IPS-NIHi7 (cell line): Measurements from ENCODE around the gene SESN1.
A peak's percentile ranks its signal among the peaks of the same experiment; 100 is the strongest.
"Not testable (repeated sequence)": the region's sequence is repeated elsewhere in the genome, so short reads cannot be mapped to it uniquely, and the experiment has no call there.

ENCODE experiments used
- DNase-seq: peaks from one replicate; pipeline ENCODE4 v3.0.0; 2012; ENCODE audit warnings: mixed read lengths; ENCODE audit errors: extremely low spot score

The SESN1 gene

DNA sequence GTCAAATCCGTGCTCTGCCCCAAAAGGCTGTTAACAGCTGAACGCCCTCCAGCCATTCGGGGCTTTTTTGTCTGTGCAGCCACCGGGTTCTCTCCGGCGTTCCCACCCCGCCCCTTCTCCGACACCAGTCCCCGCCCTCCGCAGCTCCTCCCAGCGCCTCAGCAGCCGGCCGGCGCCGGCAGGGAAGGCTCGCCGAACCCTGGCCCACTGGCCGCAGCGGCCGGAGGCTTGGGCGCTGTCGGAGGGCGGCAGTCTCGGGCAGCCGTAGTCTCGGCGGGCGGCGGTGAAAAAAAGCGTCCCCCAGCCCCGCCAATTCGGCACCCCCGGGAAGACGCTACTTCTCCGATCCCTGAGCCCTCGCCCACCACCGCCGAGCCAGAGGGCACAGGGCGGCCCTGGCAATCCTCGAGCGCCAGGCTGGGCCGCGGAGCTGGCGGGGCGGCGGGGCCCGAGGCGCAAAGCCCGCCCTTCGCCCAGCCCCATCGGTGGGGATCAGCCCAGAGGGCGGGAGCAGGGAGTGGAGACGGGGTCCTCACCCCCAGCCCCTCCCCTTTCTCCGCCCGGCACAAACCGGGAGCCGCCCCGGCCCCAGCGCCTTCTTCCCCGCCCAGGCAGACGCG, at the start of gene SESN1:
Gene SESN1, minus strand, starts transcription at position 431 of the 620 bp plus-strand sequence. CDS start 773 bp downstream, outside the sequence.
- DNase-seq = peak; percentile 95

- DNase-seq = no peak
Measured at GRCh38 chr6:109143191-109143590, 48.5 kb upstream of the SESN1 start.

DNA sequence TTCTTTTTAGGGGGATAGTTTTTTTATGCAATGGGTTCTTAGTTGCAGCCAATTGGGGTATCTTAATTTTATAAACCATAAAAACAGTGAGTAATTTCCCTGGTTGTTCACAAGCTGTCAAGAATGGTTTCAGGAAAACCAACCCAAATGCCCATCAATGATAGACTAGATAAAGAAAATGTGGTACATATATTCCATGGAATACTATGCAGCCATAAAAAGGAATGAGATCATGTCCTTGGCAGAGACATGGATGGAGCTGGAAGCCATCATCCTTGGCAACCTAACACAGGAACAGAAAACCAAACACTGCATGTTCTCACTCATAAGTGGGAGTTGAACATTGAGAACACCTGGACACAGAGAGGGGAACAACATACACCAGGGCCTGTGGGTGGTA, 47.4 kb upstream of the SESN1 start:
- DNase-seq = not testable (repeated sequence)

GRCh38 chr6:109139109-109139508, 44.5 kb upstream of the SESN1 start:
- DNase-seq = no peak

DNA sequence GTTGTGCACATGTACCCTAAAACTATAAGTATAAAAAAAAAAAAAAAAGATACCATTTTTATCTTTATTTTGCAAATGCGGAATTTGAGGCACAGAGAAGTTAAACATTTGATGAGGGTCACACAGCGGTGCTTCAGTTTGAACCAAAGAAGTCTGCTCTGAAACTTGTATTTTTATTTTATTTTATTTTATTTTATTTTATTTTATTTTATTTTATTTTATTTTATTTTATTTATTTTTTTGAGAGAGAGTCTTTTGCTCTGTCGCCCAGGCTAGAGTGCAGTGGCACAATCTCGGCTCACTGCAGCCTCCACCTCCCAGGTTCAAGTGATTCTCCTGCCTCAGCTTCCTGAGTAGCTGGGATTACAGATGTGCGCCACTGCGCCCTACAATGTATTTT, 41.9 kb upstream of the SESN1 start:
- not testable (repeated sequence) for DNase-seq

GRCh38 chr6:109136039-109136438, 41.4 kb upstream of the SESN1 start:
- not testable (repeated sequence) for DNase-seq

GRCh38 chr6:109135600-109135999, 41.0 kb upstream of the SESN1 start:
- not testable (repeated sequence) for DNase-seq

- DNase-seq = no peak
Measured at GRCh38 chr6:109130065-109130464, 35.4 kb upstream of the SESN1 start.

DNA sequence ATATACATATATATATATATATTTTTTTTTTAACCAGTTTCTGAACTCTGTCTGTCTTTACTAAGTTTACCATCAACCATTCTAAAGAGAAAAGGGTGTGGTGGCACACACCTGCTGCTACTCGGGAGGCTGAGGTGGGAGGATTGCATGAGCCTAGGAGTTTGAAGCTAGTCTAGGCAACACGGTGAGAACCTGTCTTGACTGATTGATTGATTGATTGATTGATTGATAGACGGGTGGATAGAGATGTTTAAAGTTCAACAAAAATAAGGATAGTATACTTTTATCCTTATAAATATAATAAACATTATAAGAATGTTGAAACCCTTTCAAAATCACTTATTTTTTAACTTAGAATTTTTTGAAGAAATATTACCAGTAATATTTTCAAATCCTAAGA, 30.9 kb upstream of the SESN1 start:
- DNase-seq = no peak

- DNase-seq = no peak
Measured at GRCh38 chr6:109124219-109124618, 29.6 kb upstream of the SESN1 start.

DNA sequence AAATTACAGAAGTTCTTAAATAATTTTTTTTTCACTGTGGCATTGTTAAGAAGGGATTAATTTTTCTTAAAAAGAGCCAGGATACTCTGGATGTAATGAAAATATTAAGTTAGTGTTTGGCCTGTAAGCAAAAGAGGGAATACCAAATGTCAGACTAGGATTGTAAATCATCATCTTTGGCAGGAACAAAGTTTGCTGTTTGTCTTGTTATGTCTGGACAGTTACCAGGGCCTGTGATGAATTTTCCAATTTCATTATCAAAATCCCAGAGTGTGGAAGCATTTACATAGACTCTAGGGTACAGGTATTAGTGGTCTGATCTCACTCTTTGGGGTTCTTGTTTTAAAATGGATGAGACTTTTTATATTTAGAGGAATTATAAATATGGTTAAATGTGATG, 26.8 kb upstream of the SESN1 start:
- DNase-seq = no peak

DNA sequence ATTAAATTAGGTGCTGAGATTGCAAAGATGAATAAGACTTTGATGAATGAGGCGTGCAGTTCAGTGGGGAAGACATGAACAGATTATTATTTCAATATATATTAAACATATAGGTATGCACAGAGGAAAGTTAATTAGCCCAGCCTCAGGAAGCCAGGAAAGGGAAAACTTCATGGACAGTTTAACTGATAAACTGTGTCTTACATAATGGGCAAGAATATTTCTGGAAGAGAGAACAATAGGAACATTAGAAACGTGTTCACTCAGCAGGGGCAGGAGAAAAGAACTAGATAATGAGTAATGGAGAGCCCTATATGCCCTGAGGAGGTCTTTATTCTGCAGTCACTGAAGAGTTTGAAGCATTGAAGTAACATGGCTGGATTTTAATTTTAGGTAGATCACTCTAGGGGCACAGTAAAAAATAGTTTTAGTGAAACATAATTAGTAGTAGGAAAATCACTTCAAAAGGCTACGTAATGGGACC, 24.3 kb upstream of the SESN1 start:
- DNase-seq = no peak

GRCh38 chr6:109118337-109118736, 23.7 kb upstream of the SESN1 start:
- no peak for DNase-seq

DNA sequence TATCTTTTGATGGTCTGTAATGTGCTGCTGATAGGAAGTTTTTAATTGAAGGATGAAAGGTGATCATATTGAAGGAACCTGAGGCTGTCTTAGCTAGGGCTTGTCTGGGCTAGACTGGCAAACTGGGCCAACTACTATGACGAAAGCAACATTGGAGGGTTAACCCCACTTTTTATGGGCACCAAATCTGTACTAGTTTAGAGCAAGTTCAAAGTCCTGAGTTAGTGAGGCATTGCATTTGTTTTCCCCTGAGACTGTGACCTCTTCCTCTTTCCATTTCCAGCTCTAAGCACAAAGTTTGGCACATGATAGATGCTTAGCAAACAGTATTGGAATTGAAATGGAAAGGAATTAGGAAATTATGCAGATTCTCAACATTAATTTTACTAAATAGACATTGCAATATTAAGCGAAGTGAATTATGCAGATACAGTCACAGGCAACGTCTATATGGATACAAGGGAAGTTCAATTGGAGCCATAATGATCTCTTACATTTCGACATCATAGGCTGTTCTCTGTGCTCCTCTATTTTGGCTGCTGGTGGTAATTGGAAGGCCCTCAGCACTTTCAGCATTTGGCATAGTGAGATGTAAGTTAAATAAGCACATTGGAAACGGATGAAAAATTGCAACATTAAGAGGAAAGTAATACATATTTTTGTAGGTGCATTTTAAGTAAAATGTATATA, 22.8 kb upstream of the SESN1 start:
- no peak for DNase-seq

DNA sequence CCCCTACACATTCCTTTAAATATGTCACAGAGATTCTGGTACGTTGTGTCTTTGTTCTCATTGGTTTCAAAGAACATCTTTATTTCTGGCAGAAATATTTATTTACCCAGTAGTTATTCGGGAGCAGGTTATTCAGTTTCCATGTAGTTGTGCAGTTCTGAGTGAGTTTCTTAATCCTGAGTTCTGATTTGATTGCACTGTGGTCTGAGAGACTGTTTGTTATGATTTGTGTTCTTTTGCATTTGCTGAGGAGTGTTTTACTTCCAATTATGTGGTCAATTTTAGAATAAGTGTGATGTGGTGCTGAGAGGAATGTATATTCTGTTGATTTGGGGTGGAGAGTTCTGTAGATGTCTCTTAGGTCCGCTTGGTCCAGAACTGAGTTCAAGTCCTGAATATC, 18.0 kb upstream of the SESN1 start:
- not testable (repeated sequence) for DNase-seq

DNA sequence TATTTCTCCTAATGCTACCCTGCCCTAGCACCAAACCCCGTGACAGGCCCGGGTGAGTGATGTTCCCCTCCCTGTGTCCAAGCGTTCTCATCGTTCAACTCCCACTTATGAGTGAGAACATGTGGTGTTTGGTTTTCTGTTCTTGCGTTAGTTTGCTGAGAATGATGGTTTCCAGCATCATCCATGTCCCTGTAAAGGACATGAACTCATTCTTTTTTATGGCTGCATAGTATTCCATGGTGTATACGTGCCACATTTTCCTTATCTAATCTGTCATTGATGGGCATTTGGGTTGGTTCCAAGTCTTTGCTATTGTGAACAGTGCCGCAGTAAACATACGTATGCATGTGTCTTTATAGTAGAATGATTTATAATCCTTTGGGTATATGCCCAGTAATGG, 15.0 kb upstream of the SESN1 start:
- DNase-seq = not testable (repeated sequence)

DNA sequence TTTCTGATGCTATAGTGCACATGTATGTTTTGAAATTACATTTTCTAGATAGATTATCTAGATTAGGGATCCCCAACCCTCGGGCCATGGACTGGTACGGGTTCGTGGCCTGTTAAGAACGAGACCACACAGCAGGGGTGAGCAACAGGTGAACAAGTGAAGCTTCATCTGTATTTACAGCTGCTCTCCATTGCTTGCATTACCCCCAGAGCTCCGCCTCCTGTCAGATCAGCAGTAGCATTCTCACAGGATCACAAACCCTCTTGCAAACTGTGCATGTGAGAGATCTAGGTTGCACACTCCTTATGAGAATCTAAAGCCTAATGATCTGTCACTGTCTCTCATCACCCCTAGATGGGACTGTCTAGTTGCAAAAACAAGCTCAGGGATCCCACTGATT, 11.0 kb upstream of the SESN1 start:
- DNase-seq = no peak

DNA sequence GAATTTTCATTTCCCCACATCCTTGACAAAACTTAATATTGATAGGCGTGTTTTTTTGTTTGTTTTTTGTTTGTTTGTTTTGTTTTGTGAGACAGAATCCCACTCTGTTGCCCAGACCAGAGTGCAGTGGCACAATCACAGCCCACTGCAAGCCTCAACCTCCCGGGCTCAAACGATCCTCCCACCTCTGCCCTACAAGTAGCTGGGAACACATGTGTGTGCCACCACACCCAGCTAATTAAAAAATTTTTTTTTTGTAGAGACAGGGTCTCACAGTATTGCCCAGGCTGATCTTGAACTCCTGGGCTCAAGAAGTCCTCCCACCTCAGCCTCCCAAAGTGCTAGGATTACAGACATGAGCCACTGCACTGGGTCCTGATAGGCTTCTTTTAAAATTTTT, 9.9 kb upstream of the SESN1 start:
- no peak for DNase-seq

DNA sequence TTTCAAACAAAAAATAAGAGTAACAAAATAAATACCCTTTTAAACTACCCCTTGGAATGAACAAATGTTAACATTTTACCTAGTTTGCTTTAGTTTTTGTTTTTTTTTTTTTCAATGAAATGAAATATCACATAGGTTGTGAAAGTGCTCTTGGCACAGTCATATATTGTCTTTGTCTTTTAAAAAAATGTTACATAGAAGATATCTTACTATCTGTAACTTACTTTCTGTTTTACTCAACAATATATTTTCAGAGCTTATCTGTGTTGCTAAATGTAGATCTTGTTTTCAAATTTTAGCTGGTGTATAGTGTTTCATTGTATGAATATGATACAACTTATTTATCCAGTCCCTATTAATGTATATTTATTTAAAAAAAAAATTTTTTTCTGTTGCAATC, 9.3 kb upstream of the SESN1 start:
- DNase-seq = no peak

DNA sequence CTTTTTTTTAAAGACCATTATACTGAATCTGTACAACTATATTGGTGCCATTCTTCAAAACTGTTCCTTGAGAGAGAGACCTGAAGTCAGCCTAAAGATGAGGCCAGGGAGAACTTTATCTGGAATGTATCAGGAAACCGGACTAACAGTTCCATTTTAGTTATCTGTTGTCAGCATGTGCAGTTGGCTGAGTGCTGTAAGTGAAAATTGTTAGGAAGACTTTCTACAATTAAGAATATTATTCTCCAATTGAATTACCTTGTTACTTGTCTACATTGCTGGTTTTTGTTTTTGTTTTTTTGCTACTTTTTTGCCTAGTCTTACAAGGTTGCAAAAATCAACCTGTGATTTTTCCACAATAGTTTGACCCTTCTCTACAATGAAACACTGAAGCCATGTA, 8.1 kb upstream of the SESN1 start:
- DNase-seq = no peak

DNA sequence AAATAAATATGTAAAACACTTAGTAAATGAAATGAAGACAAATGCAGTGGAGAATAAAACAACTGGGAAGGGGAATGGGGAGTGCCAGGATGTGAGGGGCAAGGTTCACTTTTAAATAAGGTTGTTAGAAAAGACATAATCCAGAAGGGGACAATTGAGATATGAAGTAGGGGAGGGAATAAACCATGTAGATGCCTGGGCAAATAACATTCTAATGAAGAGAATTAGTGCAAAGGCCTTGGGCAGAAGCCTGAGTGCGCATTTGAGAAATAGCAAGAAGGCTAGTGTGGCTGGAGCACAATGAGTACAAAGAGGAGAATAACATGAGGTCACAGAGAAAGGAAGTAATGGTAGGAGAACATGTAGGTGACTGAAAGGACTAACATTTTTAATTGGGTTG, 3.0 kb upstream of the SESN1 start:
- no peak for DNase-seq

- DNase-seq = no peak
Measured at GRCh38 chr6:109096208-109096607, 1.6 kb upstream of the SESN1 start.

DNA sequence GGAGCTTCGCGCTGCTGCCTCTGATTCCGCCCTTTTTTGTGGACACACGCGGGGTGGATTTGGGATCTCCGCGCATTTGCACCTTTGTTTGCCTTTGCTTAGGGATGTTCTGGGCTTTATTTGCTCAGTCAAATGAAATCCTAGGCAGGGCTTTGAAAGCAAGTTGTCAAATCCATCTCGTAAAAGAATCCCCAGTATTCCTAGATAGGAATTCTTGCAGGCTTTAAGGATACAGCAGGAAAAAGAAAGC, 1.1 kb upstream of the SESN1 start:
- no peak for DNase-seq
